Non-pigmented ciliary epithelial cell (primary cell): ENCODE measurements around the gene XYLT1.
"Not testable (repeated sequence)": the region's sequence is repeated elsewhere in the genome, so short reads cannot be mapped to it uniquely, and the experiment has no call there.

ENCODE experiments used
- DNase-seq: peaks from one replicate; pipeline ENCODE4 v3.0.0-alpha.2; 2010; ENCODE audit warnings: low read depth

The XYLT1 gene

GRCh38 chr16:17307504-17307903 lies 163.3 kb downstream of the XYLT1 start:
- DNase-seq = no peak

- DNase-seq = no peak
These were observed 164.0 kb downstream of the XYLT1 start for GRCh38 chr16:17306745-17307144.

GRCh38 chr16:17306211-17306610 lies 164.5 kb downstream of the XYLT1 start:
- DNase-seq = not testable (repeated sequence)

- DNase-seq = no peak
These were observed 165.1 kb downstream of the XYLT1 start for GRCh38 chr16:17305694-17306093.

GRCh38 chr16:17304491-17305119 lies 166.2 kb downstream of the XYLT1 start:
- DNase-seq = no peak

- DNase-seq = no peak
These were observed 166.7 kb downstream of the XYLT1 start for GRCh38 chr16:17304106-17304490.

- no peak for DNase-seq
These were observed 167.7 kb downstream of the XYLT1 start for GRCh38 chr16:17303101-17303500.

GRCh38 chr16:17302620-17303019 lies 168.1 kb downstream of the XYLT1 start:
- no peak for DNase-seq

- no peak for DNase-seq
These were observed 168.5 kb downstream of the XYLT1 start for GRCh38 chr16:17302214-17302613.

- no peak for DNase-seq
These were observed 169.1 kb downstream of the XYLT1 start for GRCh38 chr16:17301593-17302135.

- no peak for DNase-seq
These were observed 169.6 kb downstream of the XYLT1 start for GRCh38 chr16:17301184-17301583.

GRCh38 chr16:17299790-17300189 lies 171.0 kb downstream of the XYLT1 start:
- no peak for DNase-seq

GRCh38 chr16:17298238-17298637 lies 172.5 kb downstream of the XYLT1 start:
- DNase-seq = no peak

- no peak for DNase-seq
These were observed 174.3 kb downstream of the XYLT1 start for GRCh38 chr16:17296431-17296830.

GRCh38 chr16:17295948-17296347 lies 174.8 kb downstream of the XYLT1 start:
- DNase-seq = no peak

GRCh38 chr16:17294856-17295255 lies 175.9 kb downstream of the XYLT1 start:
- no peak for DNase-seq

GRCh38 chr16:17293813-17294558 lies 176.8 kb downstream of the XYLT1 start:
- no peak for DNase-seq

- DNase-seq = no peak
These were observed 179.5 kb downstream of the XYLT1 start for GRCh38 chr16:17291289-17291688.

GRCh38 chr16:17289674-17290635 lies 180.8 kb downstream of the XYLT1 start:
- no peak for DNase-seq

- no peak for DNase-seq
These were observed 181.7 kb downstream of the XYLT1 start for GRCh38 chr16:17289050-17289449.

GRCh38 chr16:17287166-17287800 lies 183.5 kb downstream of the XYLT1 start:
- DNase-seq = no peak

GRCh38 chr16:17286443-17286842 lies 184.3 kb downstream of the XYLT1 start:
- no peak for DNase-seq
